PC-3 (cell line): ENCODE data around the gene SPNS3. TPM values are rescaled to one million over a fixed set of nuclear protein-coding genes. Genes with fewer than 3 reads are reported as not detected.

Experiments
- ATAC-seq: fragments of 200-7000 bp; cut with Tn5 transposase; 2 replicates; pipeline ENCODE4 v1.9.1; 2020; ENCODE audit warnings: mild to moderate bottlenecking, moderate library complexity
- BruUV-seq: library from RNA; stranded (reverse); fragments of 400-500 nt; replicated peaks from 2 replicates; lab custom pipeline; 2021; lab: Mats Ljungman, UMichigan
- CTCF ChIA-PET: fragments of 300-600 bp; sonication (Branson Sonifier 250); formaldehyde crosslinking; loops from one replicate; lab custom pipeline; 2022; ENCODE audit warnings: antibody characterized with exemption; lab: Charles Lee
- POLR2A ChIA-PET: fragments of 300-600 bp; sonication (Branson Sonifier 250); formaldehyde crosslinking; loops from one replicate; lab custom pipeline; 2022; ENCODE audit warnings: antibody characterized with exemption; ENCODE audit not compliant: unreplicated experiment; lab: Charles Lee
- DNase-seq: peaks from one replicate; pipeline ENCODE4 v3.0.0-alpha.2; 2015
- H2AFZ ChIP-seq: fragments of 300-600 bp; sonication (generic); 2 replicates; pipeline ENCODE4 v1.6.0; 2016; ENCODE audit warnings: antibody characterized with exemption, low read length
- H3F3A ChIP-seq: fragments of 300-600 bp; sonication (generic); one replicate; pipeline ENCODE4 v1.6.0; 2017; ENCODE audit warnings: antibody characterized with exemption, low read length, control low read depth, mild to moderate bottlenecking; ENCODE audit not compliant: unreplicated experiment
- H3K27ac ChIP-seq: fragments of 300-600 bp; sonication (generic); 2 replicates; pipeline ENCODE4 v1.5.1; 2016; ENCODE audit warnings: mild to moderate bottlenecking, low read length
- H3K27me3 ChIP-seq: fragments of 300-600 bp; sonication (generic); 2 replicates; pipeline ENCODE4 v1.6.1; 2016; ENCODE audit warnings: low read length, mixed read lengths
- H3K36me3 ChIP-seq: fragments of 300-600 bp; sonication (generic); 2 replicates; pipeline ENCODE4 v1.6.1; 2016; ENCODE audit warnings: low read depth, mixed run types, low read length, mixed read lengths
- H3K4me1 ChIP-seq: fragments of 300-600 bp; sonication (generic); 2 replicates; pipeline ENCODE4 v1.5.1; 2016; ENCODE audit warnings: low read length; ENCODE audit not compliant: insufficient read depth
- H3K4me2 ChIP-seq: fragments of 300-600 bp; sonication (generic); 2 replicates; pipeline ENCODE4 v1.6.0; 2016; ENCODE audit warnings: low read length
- H3K4me3 ChIP-seq: fragments of 300-600 bp; sonication (generic); 2 replicates; pipeline ENCODE4 v1.5.1; 2016; ENCODE audit warnings: mild to moderate bottlenecking, low read length, mixed read lengths
- H3K79me2 ChIP-seq: fragments of 300-600 bp; sonication (generic); 2 replicates; pipeline ENCODE4 v1.6.1; 2017; ENCODE audit warnings: low read length, mixed read lengths
- H3K9ac ChIP-seq: fragments of 300-600 bp; sonication (generic); 2 replicates; pipeline ENCODE4 v1.6.0; 2016; ENCODE audit warnings: mild to moderate bottlenecking, low read length
- H3K9me2 ChIP-seq: fragments of 300-600 bp; sonication (generic); replicated peaks from 2 replicates; pipeline ENCODE4 v1.6.1; 2016; ENCODE audit warnings: mixed run types, low read length, mixed read lengths
- H3K9me3 ChIP-seq: fragments of 300-600 bp; sonication (generic); 2 replicates; pipeline ENCODE4 v1.6.1; 2016; ENCODE audit warnings: low read length, mixed read lengths
- H4K20me1 ChIP-seq: fragments of 300-600 bp; sonication (generic); 2 replicates; pipeline ENCODE4 v1.6.1; 2016; ENCODE audit warnings: low read length, mixed read lengths
- EZH2 ChIP-seq: fragments of 300-600 bp; sonication (generic); IDR thresholded peaks from one replicate; pipeline ENCODE4 v1.6.1; 2017; ENCODE audit warnings: antibody characterized with exemption, mild to moderate bottlenecking, low read length; ENCODE audit not compliant: unreplicated experiment
- EZH2phosphoT487 ChIP-seq: fragments of 300-600 bp; sonication (generic); IDR thresholded peaks from 2 replicates; pipeline ENCODE4 v1.6.1; 2018; ENCODE audit warnings: mild to moderate bottlenecking, antibody characterized with exemption, low read length, borderline replicate concordance
- intact Hi-C: fragments of 100-400 bp; cut with micrococcal nuclease; formaldehyde crosslinking; loops from 2 replicates; pipeline ENCODE4 v1.9.0; 2023
- total RNA-seq: library from RNA; depleted of rRNA; stranded (reverse); fragments of >200 nt; gene quantifications from 2 replicates; pipeline ENCODE4 v1.2.3, GENCODE V29; 2014
- TF ChIP-seq, protein P1 (sequence below): fragments of 300-600 bp; sonication (generic); conservative IDR thresholded peaks from 2 replicates; pipeline ENCODE4 v1.5.1; 2017; ENCODE audit warnings: antibody characterized with exemption, low read depth, mild to moderate bottlenecking, low read length

Gene SPNS3
- total RNA-seq, 1 experiment from 2014 or later = 0.69 TPM

DNA sequence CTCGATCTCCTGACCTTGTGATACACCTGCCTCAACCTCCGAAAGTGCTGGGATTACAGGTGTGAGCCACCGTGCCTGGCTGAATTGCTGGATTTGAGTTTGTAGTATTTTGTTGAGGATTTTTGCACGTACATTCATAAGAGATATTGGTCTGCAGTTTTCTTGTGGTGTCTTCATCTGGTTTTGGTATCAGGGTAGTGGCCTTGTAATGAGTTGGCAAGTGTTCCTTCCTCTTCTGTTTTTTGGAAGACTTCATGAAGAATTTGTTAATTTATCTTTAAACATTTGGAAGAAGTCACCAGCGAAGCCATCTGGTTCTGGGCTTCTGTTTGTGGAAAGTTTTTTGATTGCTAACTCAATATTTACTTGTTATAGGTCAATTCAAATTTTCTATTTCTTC, 26.9 kb downstream of the SPNS3 start:
- Histone ChIP-seq H3K9me3 (no peaks in the 10 kb centered on the region), H3K4me1 (no peaks in the 10 kb centered on the region), H3K4me3 (no peak overlapping the region), H3K36me3 (no peaks in the 10 kb centered on the region), H4K20me1 (no peaks in the 10 kb centered on the region), H3K4me2 (no peak overlapping the region), H2AFZ (no peak overlapping the region), H3K9ac (no peak overlapping the region), H3K9me2 (no peaks in the 10 kb centered on the region), H3K27ac (no peak overlapping the region), H3K27me3 (no peaks in the 10 kb centered on the region), H3K79me2 (no peaks in the 10 kb centered on the region), H3F3A (no peaks in the 10 kb centered on the region)
- CTCF ChIA-PET = no interaction called here
- intact Hi-C loops = no loop called here
- ATAC-seq = no peak
- POLR2A ChIA-PET = no interaction called here
- no peak for DNase-seq
- BruUV-seq = no TSS peak
- no peak for TF ChIP-seq EZH2phosphoT487
- TF ChIP-seq, protein P1, sequence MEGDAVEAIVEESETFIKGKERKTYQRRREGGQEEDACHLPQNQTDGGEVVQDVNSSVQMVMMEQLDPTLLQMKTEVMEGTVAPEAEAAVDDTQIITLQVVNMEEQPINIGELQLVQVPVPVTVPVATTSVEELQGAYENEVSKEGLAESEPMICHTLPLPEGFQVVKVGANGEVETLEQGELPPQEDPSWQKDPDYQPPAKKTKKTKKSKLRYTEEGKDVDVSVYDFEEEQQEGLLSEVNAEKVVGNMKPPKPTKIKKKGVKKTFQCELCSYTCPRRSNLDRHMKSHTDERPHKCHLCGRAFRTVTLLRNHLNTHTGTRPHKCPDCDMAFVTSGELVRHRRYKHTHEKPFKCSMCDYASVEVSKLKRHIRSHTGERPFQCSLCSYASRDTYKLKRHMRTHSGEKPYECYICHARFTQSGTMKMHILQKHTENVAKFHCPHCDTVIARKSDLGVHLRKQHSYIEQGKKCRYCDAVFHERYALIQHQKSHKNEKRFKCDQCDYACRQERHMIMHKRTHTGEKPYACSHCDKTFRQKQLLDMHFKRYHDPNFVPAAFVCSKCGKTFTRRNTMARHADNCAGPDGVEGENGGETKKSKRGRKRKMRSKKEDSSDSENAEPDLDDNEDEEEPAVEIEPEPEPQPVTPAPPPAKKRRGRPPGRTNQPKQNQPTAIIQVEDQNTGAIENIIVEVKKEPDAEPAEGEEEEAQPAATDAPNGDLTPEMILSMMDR = no peak
- no peak for TF ChIP-seq EZH2

DNA sequence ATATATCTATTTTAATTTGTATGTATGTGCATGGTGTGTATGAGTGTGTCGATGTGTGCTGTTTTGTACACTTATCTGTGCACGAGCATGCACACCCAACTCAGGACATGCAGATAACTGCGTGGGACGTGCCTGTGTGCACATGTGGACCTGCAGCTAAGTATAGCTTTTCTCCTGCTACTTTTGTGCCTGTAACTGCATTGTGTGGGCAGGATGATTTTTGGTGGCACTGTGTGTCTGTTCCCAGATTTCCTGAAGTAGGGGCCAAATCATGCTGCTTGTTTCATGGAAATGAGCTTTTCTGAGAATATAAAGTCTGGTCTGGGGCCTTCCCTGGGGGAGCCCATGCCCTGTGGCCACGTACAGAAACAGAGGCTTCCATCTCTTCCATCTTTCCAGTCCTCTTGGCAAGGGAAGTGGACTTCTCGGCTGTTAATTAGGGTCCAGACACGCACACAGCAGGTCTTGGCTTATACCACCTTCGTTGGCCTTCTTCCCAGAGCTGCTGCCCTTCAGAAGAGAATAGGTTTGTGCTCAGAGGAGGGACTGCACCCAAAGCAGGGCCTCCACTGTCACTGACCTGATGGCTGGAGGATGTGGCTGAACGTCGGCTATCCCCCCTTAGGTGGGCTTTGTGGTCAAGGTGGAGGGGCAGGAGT, 30.2 kb downstream of the SPNS3 start:
- H3K79me2 ChIP-seq = no peaks in the 10 kb centered on the region
- H3K9ac ChIP-seq = no peak overlapping the region
- no peak overlapping the region for H3K4me3 ChIP-seq
- no peak overlapping the region for H2AFZ ChIP-seq
- ATAC-seq (no peak), DNase-seq (no peak)
- no peak for TF ChIP-seq EZH2phosphoT487
- no peak for TF ChIP-seq EZH2
- TF ChIP-seq, protein P1 = no peak
- no peaks in the 10 kb centered on the region for H3K27me3 ChIP-seq
- no peaks in the 10 kb centered on the region for H3F3A ChIP-seq
- CTCF ChIA-PET = no interaction called here
- no peak overlapping the region for H3K27ac ChIP-seq
- BruUV-seq = no TSS peak
- no peaks in the 10 kb centered on the region for H3K9me3 ChIP-seq
- POLR2A ChIA-PET = no interaction called here
- no peaks in the 10 kb centered on the region for H3K9me2 ChIP-seq
- H3K36me3 ChIP-seq = no peaks in the 10 kb centered on the region
- intact Hi-C loops = no loop called here
- no peak overlapping the region for H3K4me2 ChIP-seq
- no peaks in the 10 kb centered on the region for H3K4me1 ChIP-seq
- H4K20me1 ChIP-seq = no peaks in the 10 kb centered on the region

GRCh38 chr17:4465786-4466185, 32.0 kb downstream of the SPNS3 start:
- ChIA-PET POLR2A (no interaction called here), CTCF (no interaction called here)
- Histone ChIP-seq H3K79me2 (no peaks in the 10 kb centered on the region), H3K9ac (no peak overlapping the region), H3K9me2 (no peaks in the 10 kb centered on the region), H3K4me1 (no peaks in the 10 kb centered on the region), H3K27ac (no peak overlapping the region), H3K27me3 (no peaks in the 10 kb centered on the region), H3K4me3 (no peak overlapping the region), H3K9me3 (no peaks in the 10 kb centered on the region), H2AFZ (no peak overlapping the region), H3K4me2 (no peak overlapping the region), H3F3A (no peaks in the 10 kb centered on the region), H3K36me3 (no peaks in the 10 kb centered on the region), H4K20me1 (no peaks in the 10 kb centered on the region)
- intact Hi-C loops = no loop called here
- DNase-seq (no peak), ATAC-seq (no peak)
- no TSS peak for BruUV-seq
- TF ChIP-seq EZH2phosphoT487 (no peak), EZH2 (no peak)
- TF ChIP-seq, protein P1 = no peak
